C4-2B (cell line): ENCODE results near the gene LMO7.

Source experiments
- ZFX ChIP-seq: fragments of 450-650 bp; IDR thresholded peaks from 2 replicates; pipeline ENCODE4 v1.6.1; 2017
- TF ChIP-seq, protein P1 (sequence below): fragments of 450-650 bp; conservative IDR thresholded peaks from 2 replicates; pipeline ENCODE4 v1.5.1; 2017; ENCODE audit warnings: mild to moderate bottlenecking

- TF ChIP-seq, protein P1, sequence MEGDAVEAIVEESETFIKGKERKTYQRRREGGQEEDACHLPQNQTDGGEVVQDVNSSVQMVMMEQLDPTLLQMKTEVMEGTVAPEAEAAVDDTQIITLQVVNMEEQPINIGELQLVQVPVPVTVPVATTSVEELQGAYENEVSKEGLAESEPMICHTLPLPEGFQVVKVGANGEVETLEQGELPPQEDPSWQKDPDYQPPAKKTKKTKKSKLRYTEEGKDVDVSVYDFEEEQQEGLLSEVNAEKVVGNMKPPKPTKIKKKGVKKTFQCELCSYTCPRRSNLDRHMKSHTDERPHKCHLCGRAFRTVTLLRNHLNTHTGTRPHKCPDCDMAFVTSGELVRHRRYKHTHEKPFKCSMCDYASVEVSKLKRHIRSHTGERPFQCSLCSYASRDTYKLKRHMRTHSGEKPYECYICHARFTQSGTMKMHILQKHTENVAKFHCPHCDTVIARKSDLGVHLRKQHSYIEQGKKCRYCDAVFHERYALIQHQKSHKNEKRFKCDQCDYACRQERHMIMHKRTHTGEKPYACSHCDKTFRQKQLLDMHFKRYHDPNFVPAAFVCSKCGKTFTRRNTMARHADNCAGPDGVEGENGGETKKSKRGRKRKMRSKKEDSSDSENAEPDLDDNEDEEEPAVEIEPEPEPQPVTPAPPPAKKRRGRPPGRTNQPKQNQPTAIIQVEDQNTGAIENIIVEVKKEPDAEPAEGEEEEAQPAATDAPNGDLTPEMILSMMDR = no peak; the same call in 1 of the 2 replicates
- TF ChIP-seq ZFX = no peak
Measured at GRCh38 chr13:75800545-75800944, 164.4 kb downstream of the LMO7 start.
